Smooth muscle cell (in vitro differentiated cells): ENCODE data around the gene ZNHIT3. TPM values are rescaled to one million over a fixed set of nuclear protein-coding genes. Genes with fewer than 3 reads are reported as not detected.
"Not testable (repeated sequence)": the region's sequence is repeated elsewhere in the genome, so short reads cannot be mapped to it uniquely, and the experiment has no call there.

ENCODE experiments used
- DNase-seq: peaks from one replicate; lab custom pipeline; 2025; ENCODE audit not compliant: unreplicated experiment; lab: John Stamatoyannopoulos, UW
- H2AFZ ChIP-seq: fragments of 200-600 bp; sonication (generic); 2 replicates; pipeline ENCODE4 v1.6.0; 2016; ENCODE audit warnings: antibody characterized with exemption, low read depth, mild to moderate bottlenecking
- H3F3A ChIP-seq: fragments of 200-600 bp; sonication (generic); 2 replicates; pipeline ENCODE4 v1.6.0; 2017; ENCODE audit warnings: antibody characterized with exemption, low read depth
- H3K27ac ChIP-seq: fragments of 200-600 bp; sonication (generic); 2 replicates; pipeline ENCODE4 v1.5.1; 2016; ENCODE audit warnings: low read depth, mild to moderate bottlenecking
- H3K27me3 ChIP-seq: fragments of 200-600 bp; sonication (generic); 2 replicates; pipeline ENCODE4 v1.6.1; 2016; ENCODE audit warnings: low read depth, mild to moderate bottlenecking
- H3K36me3 ChIP-seq: fragments of 200-600 bp; sonication (generic); 2 replicates; pipeline ENCODE4 v1.5.1; 2016; ENCODE audit warnings: low read depth
- H3K4me1 ChIP-seq: fragments of 200-600 bp; sonication (generic); 2 replicates; pipeline ENCODE4 v1.5.1; 2016; ENCODE audit warnings: low read depth
- H3K4me2 ChIP-seq: fragments of 200-600 bp; sonication (generic); 2 replicates; pipeline ENCODE4 v1.6.0; 2016; ENCODE audit warnings: mild to moderate bottlenecking
- H3K4me3 ChIP-seq: fragments of 200-600 bp; sonication (generic); 2 replicates; pipeline ENCODE4 v1.5.1; 2016; ENCODE audit warnings: mild to moderate bottlenecking
- H3K79me2 ChIP-seq: fragments of 200-600 bp; sonication (generic); 2 replicates; pipeline ENCODE4 v1.6.0; 2016; ENCODE audit warnings: low read depth, mild to moderate bottlenecking
- H3K9ac ChIP-seq: fragments of 200-600 bp; sonication (generic); 2 replicates; pipeline ENCODE4 v1.6.0; 2016; ENCODE audit warnings: low read depth
- H3K9me3 ChIP-seq: fragments of 200-600 bp; sonication (generic); replicated peaks from 2 replicates; pipeline ENCODE4 v1.5.1; 2016; ENCODE audit warnings: low read depth
- H4K20me1 ChIP-seq: fragments of 200-600 bp; sonication (generic); 2 replicates; pipeline ENCODE4 v1.6.0; 2016; ENCODE audit warnings: low read depth
- WGBS: methylation state at CpG from one replicate; pipeline ENCODE4 v1.1.7; 2016; ENCODE audit warnings: low lambda C conversion rate; 5-methylcytosine and 5-hydroxymethylcytosine counted together
- polyA plus RNA-seq: library from polyadenylated mRNA; unstranded; fragments of >200 nt; fragmentation: Nextera tagmentation; extraction: Ambion mirVana; gene quantifications from 2 replicates; pipeline ENCODE4 v1.2.1, GENCODE V29; 2016
- total RNA-seq: library from RNA; depleted of rRNA; stranded (reverse); fragments of >200 nt; gene quantifications from 2 replicates; pipeline ENCODE4 v1.2.3, GENCODE V29; 2014
- TF ChIP-seq, protein P1 (sequence below): fragments of 200-600 bp; sonication (generic); IDR thresholded peaks from 2 replicates; pipeline ENCODE4 v1.5.1; 2017; ENCODE audit warnings: borderline replicate concordance, mild to moderate bottlenecking, antibody characterized with exemption; ENCODE audit not compliant: insufficient read depth, poor library complexity, severe bottlenecking

ZNHIT3 gene
- total and polyA plus RNA-seq, 2 experiments from 2014 or later: 34.2 to 47.7 TPM

DNA sequence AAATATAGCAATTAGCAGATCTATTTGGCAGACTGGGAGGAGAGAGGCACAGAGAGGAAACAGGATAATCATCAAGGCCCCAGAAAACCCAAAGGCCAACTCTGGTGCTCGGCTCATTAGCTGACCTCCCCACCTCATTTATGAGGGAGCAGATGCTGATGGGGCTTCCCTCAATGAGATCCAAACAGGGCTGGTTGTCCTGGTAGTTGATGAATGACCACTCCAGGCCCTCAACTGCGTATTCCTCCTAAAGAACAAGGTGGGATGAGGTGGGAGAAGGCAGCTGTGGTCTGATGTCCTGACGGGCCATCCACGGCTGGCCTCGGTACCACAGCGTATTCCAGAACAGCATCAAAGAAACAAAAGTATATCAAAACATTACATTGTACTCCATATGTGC, 20.8 kb downstream of the ZNHIT3 start:
- no peak overlapping the region for H3K4me2 ChIP-seq
- no peaks in the 10 kb centered on the region for H4K20me1 ChIP-seq
- peaks cover 2% of the 10 kb centered on the region for H3K36me3 ChIP-seq
- no peaks in the 10 kb centered on the region for H3K79me2 ChIP-seq
- no peak overlapping the region for H3K4me3 ChIP-seq
- no peak for DNase-seq
- no peak overlapping the region for H2AFZ ChIP-seq
- TF ChIP-seq, protein P1, sequence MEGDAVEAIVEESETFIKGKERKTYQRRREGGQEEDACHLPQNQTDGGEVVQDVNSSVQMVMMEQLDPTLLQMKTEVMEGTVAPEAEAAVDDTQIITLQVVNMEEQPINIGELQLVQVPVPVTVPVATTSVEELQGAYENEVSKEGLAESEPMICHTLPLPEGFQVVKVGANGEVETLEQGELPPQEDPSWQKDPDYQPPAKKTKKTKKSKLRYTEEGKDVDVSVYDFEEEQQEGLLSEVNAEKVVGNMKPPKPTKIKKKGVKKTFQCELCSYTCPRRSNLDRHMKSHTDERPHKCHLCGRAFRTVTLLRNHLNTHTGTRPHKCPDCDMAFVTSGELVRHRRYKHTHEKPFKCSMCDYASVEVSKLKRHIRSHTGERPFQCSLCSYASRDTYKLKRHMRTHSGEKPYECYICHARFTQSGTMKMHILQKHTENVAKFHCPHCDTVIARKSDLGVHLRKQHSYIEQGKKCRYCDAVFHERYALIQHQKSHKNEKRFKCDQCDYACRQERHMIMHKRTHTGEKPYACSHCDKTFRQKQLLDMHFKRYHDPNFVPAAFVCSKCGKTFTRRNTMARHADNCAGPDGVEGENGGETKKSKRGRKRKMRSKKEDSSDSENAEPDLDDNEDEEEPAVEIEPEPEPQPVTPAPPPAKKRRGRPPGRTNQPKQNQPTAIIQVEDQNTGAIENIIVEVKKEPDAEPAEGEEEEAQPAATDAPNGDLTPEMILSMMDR: no peak
- no peak overlapping the region for H3K27ac ChIP-seq
- H3K27me3 ChIP-seq: no peaks in the 10 kb centered on the region
- no peaks in the 10 kb centered on the region for H3K9me3 ChIP-seq
- no peak overlapping the region for H3K9ac ChIP-seq
- H3F3A ChIP-seq: no peaks in the 10 kb centered on the region
- over 99% methylated on average over 6 of the region's 6 CpGs for WGBS
- H3K4me1 ChIP-seq: no peaks in the 10 kb centered on the region

DNA sequence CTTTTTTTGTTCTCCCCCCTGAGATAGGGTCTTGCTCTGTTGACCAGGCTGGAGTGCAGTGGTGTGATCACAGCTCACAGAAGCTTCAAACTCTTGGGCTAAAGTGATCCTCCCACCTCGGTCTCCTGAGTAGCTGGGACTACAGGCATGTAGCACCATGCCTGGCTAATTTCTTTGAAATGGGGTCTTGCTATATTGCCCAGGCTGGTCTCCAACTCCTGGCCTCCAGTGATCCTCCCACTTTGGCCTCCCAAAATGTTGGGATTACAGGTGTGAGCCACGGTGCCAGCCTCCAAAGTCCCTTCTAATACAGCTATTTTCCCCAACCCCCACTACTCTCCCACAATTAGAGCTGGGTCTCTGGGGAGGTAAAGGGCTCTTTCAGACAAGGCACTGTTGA, 22.0 kb downstream of the ZNHIT3 start:
- not testable (repeated sequence) for H3F3A ChIP-seq, H2AFZ ChIP-seq, H3K27ac ChIP-seq, DNase-seq, H3K4me2 ChIP-seq, H4K20me1 ChIP-seq, H3K79me2 ChIP-seq, H3K9ac ChIP-seq, H3K4me3 ChIP-seq, H3K4me1 ChIP-seq, H3K9me3 ChIP-seq, H3K27me3 ChIP-seq, H3K36me3 ChIP-seq
- 94% methylated on average over 2 of the region's 2 CpGs for WGBS

DNA sequence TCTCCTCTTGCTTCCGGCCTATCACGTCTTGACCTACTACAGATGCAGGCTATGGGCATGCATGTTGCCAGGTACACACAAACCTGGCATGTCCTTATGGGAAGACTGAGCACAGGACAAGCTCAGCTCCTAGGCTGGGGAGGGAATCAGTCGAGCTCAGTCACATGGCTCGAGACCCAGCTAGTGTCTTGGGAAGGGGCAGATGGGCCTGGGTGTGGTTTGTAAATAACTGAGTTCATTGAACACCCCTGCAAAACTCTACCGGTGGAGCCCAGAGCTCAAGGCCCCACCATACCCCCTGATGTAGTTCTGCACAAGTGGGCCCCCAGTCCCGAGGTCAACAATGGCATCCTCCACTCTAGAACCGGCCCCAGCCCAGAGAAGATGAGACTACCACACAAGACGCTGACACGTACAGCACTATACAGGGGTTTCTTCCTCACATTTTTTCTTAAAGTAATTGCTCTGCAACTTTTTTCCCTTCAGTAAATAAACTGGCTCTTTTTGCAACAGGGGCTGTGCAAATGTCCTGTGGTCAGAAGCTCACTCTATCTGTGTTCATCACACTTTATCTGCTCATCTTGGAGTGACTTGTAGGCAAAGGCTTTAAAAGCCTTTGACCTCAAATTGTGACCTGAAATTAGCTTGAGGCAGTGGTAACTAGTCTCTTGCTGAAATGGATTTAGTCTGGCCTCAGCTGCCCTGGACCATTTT, 22.9 kb downstream of the ZNHIT3 start:
- Histone ChIP-seq H3K4me1 (no peaks in the 10 kb centered on the region), H3K4me2 (no peak overlapping the region), H3K27ac (no peak overlapping the region), H3K9ac (no peak overlapping the region), H3K79me2 (no peaks in the 10 kb centered on the region), H3K27me3 (no peaks in the 10 kb centered on the region), H3K36me3 (no peaks in the 10 kb centered on the region), H3K4me3 (no peak overlapping the region), H3F3A (no peaks in the 10 kb centered on the region), H2AFZ (no peak overlapping the region), H4K20me1 (no peaks in the 10 kb centered on the region), H3K9me3 (no peaks in the 10 kb centered on the region)
- TF ChIP-seq, protein P1: no peak
- DNase-seq: no peak
- WGBS: 94% methylated on average over 9 of the region's 9 CpGs

DNA sequence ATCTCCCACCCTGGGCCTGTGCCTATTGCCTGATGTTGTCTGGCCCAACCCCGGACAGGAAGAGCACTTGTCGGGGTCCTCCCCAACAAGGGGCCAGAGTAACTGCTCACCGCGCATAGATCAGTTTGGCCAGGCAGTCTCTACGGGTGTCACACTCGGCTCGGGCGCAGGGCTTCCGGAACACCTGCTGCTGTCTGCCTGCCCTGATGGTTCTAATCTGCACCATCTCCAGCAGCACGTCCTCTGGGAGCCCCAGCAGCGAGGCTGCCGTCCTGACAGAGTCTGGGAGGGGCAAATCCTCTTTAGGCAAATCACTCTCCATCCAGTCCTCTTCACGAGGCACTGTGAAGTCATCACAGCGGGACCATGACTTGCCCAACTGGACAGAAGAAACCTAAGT, 24.2 kb downstream of the ZNHIT3 start:
- TF ChIP-seq, protein P1: no peak
- Histone ChIP-seq H3K9ac (no peak overlapping the region), H3K36me3 (no peaks in the 10 kb centered on the region), H3K4me2 (no peak overlapping the region), H2AFZ (no peak overlapping the region), H3K4me3 (no peak overlapping the region), H3K9me3 (no peaks in the 10 kb centered on the region), H3K27ac (no peak overlapping the region), H3K27me3 (no peaks in the 10 kb centered on the region), H3K4me1 (no peaks in the 10 kb centered on the region), H3K79me2 (no peaks in the 10 kb centered on the region), H4K20me1 (no peaks in the 10 kb centered on the region), H3F3A (no peaks in the 10 kb centered on the region)
- WGBS: 95% methylated on average over 13 of the region's 14 CpGs
- no peak for DNase-seq
